Suprapubic skin (tissue), 4 donors: ENCODE measurements around the gene SNN. TPM values are rescaled to one million over a fixed set of nuclear protein-coding genes. Genes with fewer than 3 reads are reported as not detected.
A peak's percentile ranks its signal among the peaks of the same experiment; 100 is the strongest.

Experiments used
- DNase-seq, 2 donors: peaks; one replicate each; pipeline ENCODE4 v3.0.0-alpha.2; 2019; ENCODE audit warnings: low spot score in 2 of 2
- H3K27ac ChIP-seq: fragments of 200-600 bp; sonication (generic); one replicate; pipeline ENCODE4 v1.5.1; 2019
- H3K27me3 ChIP-seq: fragments of 200-600 bp; sonication (generic); one replicate; pipeline ENCODE4 v1.5.1; 2019
- H3K36me3 ChIP-seq: fragments of 200-600 bp; sonication (generic); one replicate; pipeline ENCODE4 v1.5.1; 2019
- H3K4me1 ChIP-seq: fragments of 200-600 bp; sonication (generic); one replicate; pipeline ENCODE4 v1.5.1; 2019
- H3K4me3 ChIP-seq: fragments of 200-600 bp; sonication (generic); one replicate; pipeline ENCODE4 v1.5.1; 2019; ENCODE audit warnings: mild to moderate bottlenecking
- H3K9me3 ChIP-seq: fragments of 200-600 bp; sonication (generic); one replicate; pipeline ENCODE4 v1.5.1; 2019
- CTCF ChIP-seq, 2 donors: fragments of 200-600 bp in 1 of 2; fragments of 450-650 bp in 1 of 2; sonication (generic) in 1 of 2; IDR thresholded peaks; one replicate each; pipeline ENCODE4 v1.5.1; 2016 to 2019; ENCODE audit warnings: antibody characterized with exemption in 2 of 2, mild to moderate bottlenecking in 1 of 2, moderate library complexity in 1 of 2
- EP300 ChIP-seq: sonication (generic); formaldehyde crosslinking; IDR thresholded peaks from one replicate; pipeline ENCODE4 v1.6.1; 2017; ENCODE audit warnings: antibody characterized with exemption
- POLR2A ChIP-seq, 2 donors: fragments of 450-650 bp; IDR thresholded peaks; one replicate each; pipeline ENCODE4 v1.6.1; 2017; ENCODE audit warnings: antibody characterized with exemption in 2 of 2, mild to moderate bottlenecking in 2 of 2, moderate library complexity in 2 of 2
- POLR2AphosphoS5 ChIP-seq, 3 donors: sonication (generic); formaldehyde crosslinking; IDR thresholded peaks; one replicate each; pipeline ENCODE4 v1.6.1; 2017; ENCODE audit warnings: antibody characterized with exemption in 3 of 3
- WGBS: methylation state at CpG from one replicate; pipeline ENCODE4 v1.1.5; 2018; 5-methylcytosine and 5-hydroxymethylcytosine counted together
- total RNA-seq, 4 donors: library from RNA; depleted of rRNA; stranded (reverse); fragments of >200 nt; gene quantifications; one replicate each; pipeline ENCODE4 v1.1.0, GENCODE V29; 2016

Gene SNN
- total RNA-seq, 4 donors from 2014 or later: 17.0 to 32.7 (median 24.6) TPM

DNA sequence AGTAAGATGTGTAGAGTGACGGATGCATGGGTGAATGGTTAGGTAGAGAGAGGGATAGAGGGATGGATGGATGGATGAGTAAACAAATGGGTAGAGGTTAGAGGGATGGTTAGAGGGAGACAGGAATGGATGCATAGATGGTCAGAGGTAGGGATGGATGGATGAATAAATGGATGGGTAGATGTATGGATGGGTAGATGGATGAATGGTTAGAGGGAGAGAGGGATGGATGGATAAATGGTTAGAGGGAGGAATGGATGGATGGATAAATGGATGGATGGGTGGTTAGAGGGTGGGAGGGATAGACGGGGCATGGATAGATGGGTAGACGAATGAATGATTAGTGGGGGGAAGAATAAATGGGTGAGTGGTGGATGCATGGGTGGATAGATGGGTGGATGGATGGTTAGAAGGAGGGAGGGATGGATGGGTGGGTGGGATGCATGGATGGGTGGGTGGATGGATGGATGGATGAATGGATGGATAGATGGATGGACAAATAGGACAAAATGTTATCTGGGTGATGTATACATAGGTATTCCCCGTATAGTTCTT, 29.2 kb upstream of the SNN start:
- Histone ChIP-seq H3K4me3 (no peak overlapping the region), H3K36me3 (no peaks in the 10 kb centered on the region), H3K4me1 (peaks cover 48% of the 10 kb centered on the region), H3K27ac (no peak overlapping the region), H3K27me3 (no peaks in the 10 kb centered on the region), H3K9me3 (no peaks in the 10 kb centered on the region)
- WGBS: 46% methylated on average over 4 of the region's 4 CpGs
- no peak for DNase-seq
- TF ChIP-seq CTCF (IDR thresholded peaks at IDR 0.05): no peak
- no peak for TF ChIP-seq POLR2AphosphoS5 (IDR thresholded peaks at IDR 0.05)
- no peak for TF ChIP-seq EP300

- Histone ChIP-seq H3K36me3 (no peaks in the 10 kb centered on the region), H3K4me3 (no peak overlapping the region), H3K27ac (peak overlapping the region; percentile 86), H3K4me1 (peaks cover 45% of the 10 kb centered on the region), H3K27me3 (no peaks in the 10 kb centered on the region), H3K9me3 (no peaks in the 10 kb centered on the region)
- TF ChIP-seq POLR2A (IDR thresholded peaks at IDR 0.05) (no peak), EP300 (peak; percentile 45), POLR2AphosphoS5 (IDR thresholded peaks at IDR 0.05) (peak; percentile 78 to 97 (median 94))
- WGBS: 40% methylated on average over 22 of the region's 25 CpGs
- peak; percentile 88 to 91 for DNase-seq
Observed at GRCh38 chr16:11639925-11640899, 28.0 kb upstream of the SNN start.

DNA sequence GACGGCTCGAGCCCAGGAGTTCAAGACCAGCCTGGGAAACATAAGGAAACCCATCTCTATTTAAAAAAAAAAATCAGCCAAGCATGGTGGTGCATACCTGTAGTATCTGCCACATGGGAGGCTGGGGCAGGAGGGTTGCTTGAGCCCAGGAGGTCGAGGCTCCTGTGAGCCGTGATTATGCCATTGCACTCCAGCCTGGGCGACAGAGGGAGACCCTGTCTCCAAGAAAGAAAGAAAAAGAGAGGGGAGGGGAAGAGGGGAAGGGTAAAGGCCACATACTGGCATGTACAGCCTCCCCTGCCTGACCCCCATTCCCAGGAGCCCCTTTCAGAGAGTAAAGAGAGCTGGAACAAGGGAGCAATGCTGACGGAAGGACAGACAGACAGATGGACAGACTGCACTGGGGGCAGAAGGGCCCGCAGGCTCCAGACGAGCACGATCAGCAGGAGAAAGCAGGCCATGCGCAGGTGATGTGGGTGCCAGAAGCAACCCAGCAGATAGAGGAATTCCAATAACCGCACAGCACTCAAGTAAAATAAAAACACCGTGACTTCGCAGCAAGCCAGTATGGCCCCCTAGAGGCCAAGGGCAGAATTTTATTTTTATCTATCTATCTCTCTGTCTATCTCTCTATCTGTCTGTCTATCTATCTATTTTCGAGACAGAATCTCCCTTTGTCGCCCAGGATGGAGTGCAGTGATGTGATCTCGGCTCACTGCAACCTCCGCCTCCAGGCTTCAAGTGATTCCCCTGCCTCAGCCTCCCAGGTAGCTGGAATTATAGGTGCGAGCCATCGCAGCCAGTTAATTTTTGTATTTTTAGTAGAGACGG, 27.1 kb upstream of the SNN start:
- peak overlapping the region; percentile 86 for H3K27ac ChIP-seq
- H3K4me3 ChIP-seq: no peak overlapping the region
- DNase-seq: no peak
- no peak for TF ChIP-seq POLR2AphosphoS5 (IDR thresholded peaks at IDR 0.05)
- peak; percentile 74 to 89 for TF ChIP-seq CTCF (IDR thresholded peaks at IDR 0.05)
- WGBS: 40% methylated on average over 20 of the region's 20 CpGs
- H3K36me3 ChIP-seq: no peaks in the 10 kb centered on the region
- H3K9me3 ChIP-seq: no peaks in the 10 kb centered on the region
- H3K27me3 ChIP-seq: no peaks in the 10 kb centered on the region
- H3K4me1 ChIP-seq: peaks cover 36% of the 10 kb centered on the region

GRCh38 chr16:11642765-11643116, 25.5 kb upstream of the SNN start:
- 66% methylated on average over 4 of the region's 4 CpGs for WGBS
- no peak for DNase-seq
- no peaks in the 10 kb centered on the region for H3K27me3 ChIP-seq
- no peaks in the 10 kb centered on the region for H3K36me3 ChIP-seq
- H3K4me1 ChIP-seq: peaks cover 26% of the 10 kb centered on the region
- TF ChIP-seq POLR2A (IDR thresholded peaks at IDR 0.05) (no peak), CTCF (IDR thresholded peaks at IDR 0.05) (no peak), EP300 (no peak), POLR2AphosphoS5 (IDR thresholded peaks at IDR 0.05) (no peak)
- no peaks in the 10 kb centered on the region for H3K9me3 ChIP-seq
- H3K4me3 ChIP-seq: no peak overlapping the region
- H3K27ac ChIP-seq: no peak overlapping the region

GRCh38 chr16:11649276-11649675, 19.0 kb upstream of the SNN start:
- Histone ChIP-seq H3K27me3 (no peaks in the 10 kb centered on the region), H3K4me1 (no peaks in the 10 kb centered on the region), H3K4me3 (no peak overlapping the region), H3K36me3 (no peaks in the 10 kb centered on the region), H3K9me3 (no peaks in the 10 kb centered on the region), H3K27ac (no peak overlapping the region)
- TF ChIP-seq CTCF (IDR thresholded peaks at IDR 0.05) (no peak), POLR2A (IDR thresholded peaks at IDR 0.05) (no peak), POLR2AphosphoS5 (IDR thresholded peaks at IDR 0.05) (no peak), EP300 (no peak)
- DNase-seq: no peak
- 88% methylated on average over 7 of the region's 7 CpGs for WGBS
